Stimulated activated CD8-positive, alpha-beta memory T cell treated with anti-CD3 and anti-CD28 coated beads, Interleukin-4, amount 100 ng/mL, for 24 hours (primary cell): ENCODE measurements around the gene KIF25.

ENCODE experiments used
- DNase-seq: peaks from one replicate; pipeline ENCODE4 v3.0.0-alpha.2; 2020; ENCODE audit warnings: low read depth

The KIF25 gene

GRCh38 chr6:167997642-167998041, at the start of gene KIF25:
KIF25 (plus strand) TSS chr6:167997671; CDS start chr6:168029586, 31,915 bp downstream.
- no peak for DNase-seq

- no peak for DNase-seq
Observed at GRCh38 chr6:167947716-167948115, 49.8 kb upstream of the KIF25 start.

- no peak for DNase-seq
Observed at GRCh38 chr6:167948716-167949115, 48.8 kb upstream of the KIF25 start.

- DNase-seq: no peak
Observed at GRCh38 chr6:167949121-167949684, 48.3 kb upstream of the KIF25 start.

- no peak for DNase-seq
Observed at GRCh38 chr6:167951781-167952511, 45.5 kb upstream of the KIF25 start.

GRCh38 chr6:167952512-167952859, 45.0 kb upstream of the KIF25 start:
- no peak for DNase-seq

- DNase-seq: no peak
Observed at GRCh38 chr6:167953551-167953950, 43.9 kb upstream of the KIF25 start.

GRCh38 chr6:167954151-167954550, 43.3 kb upstream of the KIF25 start:
- DNase-seq: no peak

- DNase-seq: no peak
Observed at GRCh38 chr6:167956491-167956890, 41.0 kb upstream of the KIF25 start.

GRCh38 chr6:167956983-167957492, 40.4 kb upstream of the KIF25 start:
- DNase-seq: no peak

- no peak for DNase-seq
Observed at GRCh38 chr6:167957626-167958025, 39.8 kb upstream of the KIF25 start.

GRCh38 chr6:167960579-167960978, 36.9 kb upstream of the KIF25 start:
- DNase-seq: no peak

GRCh38 chr6:167962711-167963110, 34.8 kb upstream of the KIF25 start:
- no peak for DNase-seq

GRCh38 chr6:167963589-167964057, 33.8 kb upstream of the KIF25 start:
- no peak for DNase-seq

- DNase-seq: no peak
Observed at GRCh38 chr6:167965592-167966539, 31.6 kb upstream of the KIF25 start.

GRCh38 chr6:167966540-167966905, 30.9 kb upstream of the KIF25 start:
- no peak for DNase-seq

- no peak for DNase-seq
Observed at GRCh38 chr6:167968091-167968490, 29.4 kb upstream of the KIF25 start.

GRCh38 chr6:167970230-167970629, 27.2 kb upstream of the KIF25 start:
- DNase-seq: no peak

- no peak for DNase-seq
Observed at GRCh38 chr6:167972193-167972592, 25.3 kb upstream of the KIF25 start.

- DNase-seq: no peak
Observed at GRCh38 chr6:167973148-167973885, 24.2 kb upstream of the KIF25 start.

GRCh38 chr6:167974640-167975344, 22.7 kb upstream of the KIF25 start:
- DNase-seq: no peak
